Measurements from ENCODE around the gene FIGN.

DNA sequence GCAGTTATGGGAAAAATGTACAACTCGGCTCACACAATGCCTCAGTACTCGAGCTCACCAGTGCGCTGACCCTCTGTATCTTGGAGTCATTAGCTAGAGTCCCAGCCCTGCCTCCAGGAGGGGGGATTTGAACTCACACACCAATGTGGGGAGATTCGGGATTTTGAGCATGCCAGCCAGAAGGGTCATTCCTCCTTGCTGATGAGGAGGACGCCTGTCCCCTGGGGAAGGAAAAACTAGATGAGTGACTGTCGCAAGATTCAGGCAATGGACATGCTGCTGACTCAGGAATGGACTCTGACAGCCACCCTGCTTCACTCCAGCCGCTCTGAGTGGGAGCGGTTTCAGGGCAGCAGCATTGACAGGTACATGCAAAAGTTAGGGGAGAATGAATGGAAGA lies 20.6 kb downstream of the FIGN start:
- no peak for TF ChIP-seq YY1 (IDR thresholded peaks at IDR 0.05; ENCODE audit: extremely low read depth, insufficient replicate concordance, low read depth, low read length)
- TF ChIP-seq, protein P1, sequence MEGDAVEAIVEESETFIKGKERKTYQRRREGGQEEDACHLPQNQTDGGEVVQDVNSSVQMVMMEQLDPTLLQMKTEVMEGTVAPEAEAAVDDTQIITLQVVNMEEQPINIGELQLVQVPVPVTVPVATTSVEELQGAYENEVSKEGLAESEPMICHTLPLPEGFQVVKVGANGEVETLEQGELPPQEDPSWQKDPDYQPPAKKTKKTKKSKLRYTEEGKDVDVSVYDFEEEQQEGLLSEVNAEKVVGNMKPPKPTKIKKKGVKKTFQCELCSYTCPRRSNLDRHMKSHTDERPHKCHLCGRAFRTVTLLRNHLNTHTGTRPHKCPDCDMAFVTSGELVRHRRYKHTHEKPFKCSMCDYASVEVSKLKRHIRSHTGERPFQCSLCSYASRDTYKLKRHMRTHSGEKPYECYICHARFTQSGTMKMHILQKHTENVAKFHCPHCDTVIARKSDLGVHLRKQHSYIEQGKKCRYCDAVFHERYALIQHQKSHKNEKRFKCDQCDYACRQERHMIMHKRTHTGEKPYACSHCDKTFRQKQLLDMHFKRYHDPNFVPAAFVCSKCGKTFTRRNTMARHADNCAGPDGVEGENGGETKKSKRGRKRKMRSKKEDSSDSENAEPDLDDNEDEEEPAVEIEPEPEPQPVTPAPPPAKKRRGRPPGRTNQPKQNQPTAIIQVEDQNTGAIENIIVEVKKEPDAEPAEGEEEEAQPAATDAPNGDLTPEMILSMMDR (IDR thresholded peaks at IDR 0.05 in 2 of 3, conservative IDR thresholded peaks at IDR 0.05 in 1 of 3; ENCODE audit: borderline replicate concordance in 1 of 3, insufficient read depth in 1 of 3, low read depth in 2 of 3, low read length in 2 of 3) = no peak
- no peak for TF ChIP-seq SP1 (IDR thresholded peaks at IDR 0.05; ENCODE audit: low read depth)
- no peak for TF ChIP-seq JUND (IDR thresholded peaks at IDR 0.05)
- TF ChIP-seq CBX3 (IDR thresholded peaks at IDR 0.05; ENCODE audit: low read depth) = no peak
- TF ChIP-seq SRF (IDR thresholded peaks at IDR 0.05; ENCODE audit: low read depth) = no peak

All from HCT116 (cell line).